ENCODE results near the gene PRPF18. TPM values are rescaled to one million over a fixed set of nuclear protein-coding genes. Genes with fewer than 3 reads are reported as not detected.

Gene PRPF18
- total RNA-seq, 5 donors from 2014 or later (not counting 1 experiment from before 2014, with no cell fraction given): 24.5 to 28.0 (median 25.9) TPM

- DNase-seq (no peak), ATAC-seq (replicated peaks in 1 of 4) (no peak)
- Mint-ChIP-seq H3K27ac (no peak overlapping the region), H3K36me3 (peaks cover 22% of the 10 kb centered on the region), H3K4me3 (no peak overlapping the region), H3K4me1 (no peaks in the 10 kb centered on the region), H3K27me3 (no peaks in the 10 kb centered on the region), H3K9me3 (no peaks in the 10 kb centered on the region)
- Histone ChIP-seq H3K9me3 (no peaks in the 10 kb centered on the region), H3K4me1 (ENCODE audit: control insufficient read depth in 1 of 2, extremely low read depth in 1 of 2, insufficient read depth in 2 of 2, low read length in 2 of 2) (no peaks in the 10 kb centered on the region), H3K27me3 (replicated peaks in 1 of 2; ENCODE audit: control insufficient read depth in 2 of 2, extremely low read depth in 1 of 2, insufficient read depth in 2 of 2, low read length in 1 of 2) (no peaks in the 10 kb centered on the region), H3K4me3 (ENCODE audit: control insufficient read depth in 1 of 2, extremely low read depth in 1 of 2, low read length in 1 of 2) (no peak overlapping the region), H3K36me3 (ENCODE audit: control insufficient read depth in 2 of 2, extremely low read depth in 1 of 2, insufficient read depth in 1 of 2, low read length in 1 of 2) (no peaks in the 10 kb centered on the region), H3K27ac (ENCODE audit: low read length) (no peak overlapping the region)
- 89% methylated on average over 7 of the region's 10 CpGs for WGBS (ENCODE audit: insufficient coverage)
- POLR2A ChIA-PET: no interaction called here
- CTCF ChIA-PET: no interaction called here
Observed at GRCh38 chr10:13671904-13672303, 85.1 kb downstream of the PRPF18 start.

GRCh38 chr10:13672548-13672947 lies 85.8 kb downstream of the PRPF18 start:
- no peaks in the 10 kb centered on the region for H3K27me3 ChIP-seq (replicated peaks in 1 of 2; ENCODE audit: control insufficient read depth in 2 of 2, extremely low read depth in 1 of 2, insufficient read depth in 2 of 2, low read length in 1 of 2)
- Mint-ChIP-seq H3K9me3 (no peaks in the 10 kb centered on the region), H3K27me3 (peaks cover 0 to 4% of the 10 kb centered on the region in 2 donors), H3K27ac (no peak overlapping the region), H3K4me1 (no peaks in the 10 kb centered on the region), H3K4me3 (no peak overlapping the region), H3K36me3 (peaks cover 19% of the 10 kb centered on the region)
- no peak for ATAC-seq (replicated peaks in 1 of 4)
- no peaks in the 10 kb centered on the region for H3K36me3 ChIP-seq (ENCODE audit: control insufficient read depth in 2 of 2, extremely low read depth in 1 of 2, insufficient read depth in 1 of 2, low read length in 1 of 2)
- H3K4me1 ChIP-seq (ENCODE audit: control insufficient read depth in 1 of 2, extremely low read depth in 1 of 2, insufficient read depth in 2 of 2, low read length in 2 of 2): no peaks in the 10 kb centered on the region
- ChIA-PET CTCF (no interaction called here), POLR2A (no interaction called here)
- 83% methylated on average over 4 of the region's 7 CpGs for WGBS (ENCODE audit: insufficient coverage)
- no peaks in the 10 kb centered on the region for H3K9me3 ChIP-seq
- H3K27ac ChIP-seq (ENCODE audit: low read length): no peak overlapping the region
- DNase-seq: no peak
- H3K4me3 ChIP-seq (ENCODE audit: control insufficient read depth in 1 of 2, extremely low read depth in 1 of 2, low read length in 1 of 2): no peak overlapping the region

- no peak overlapping the region for H3K27ac Mint-ChIP-seq
- H3K27me3 Mint-ChIP-seq: peaks cover 0 to 4% of the 10 kb centered on the region in 2 donors
- no peak for ATAC-seq (replicated peaks in 1 of 4)
- Histone ChIP-seq H3K4me3 (ENCODE audit: control insufficient read depth in 1 of 2, extremely low read depth in 1 of 2, low read length in 1 of 2) (no peak overlapping the region), H3K4me1 (ENCODE audit: control insufficient read depth in 1 of 2, extremely low read depth in 1 of 2, insufficient read depth in 2 of 2, low read length in 2 of 2) (no peaks in the 10 kb centered on the region), H3K36me3 (ENCODE audit: control insufficient read depth in 2 of 2, extremely low read depth in 1 of 2, insufficient read depth in 1 of 2, low read length in 1 of 2) (no peaks in the 10 kb centered on the region), H3K9me3 (no peaks in the 10 kb centered on the region), H3K27me3 (replicated peaks in 1 of 2; ENCODE audit: control insufficient read depth in 2 of 2, extremely low read depth in 1 of 2, insufficient read depth in 2 of 2, low read length in 1 of 2) (peaks cover 0 to 2% of the 10 kb centered on the region in 2 experiments), H3K27ac (ENCODE audit: low read length) (no peak overlapping the region)
- CTCF ChIA-PET: no interaction called here
- POLR2A ChIA-PET: no interaction called here
- DNase-seq: no peak
- no peak overlapping the region for H3K4me3 Mint-ChIP-seq
- peaks cover 15% of the 10 kb centered on the region for H3K36me3 Mint-ChIP-seq
- no peaks in the 10 kb centered on the region for H3K4me1 Mint-ChIP-seq
- WGBS (ENCODE audit: insufficient coverage): no CpG with 5 or more reads among the region's 8 CpGs
- H3K9me3 Mint-ChIP-seq: no peaks in the 10 kb centered on the region
Observed at GRCh38 chr10:13673156-13673555, 86.4 kb downstream of the PRPF18 start.

GRCh38 chr10:13674645-13675588 lies 88.2 kb downstream of the PRPF18 start:
- WGBS (ENCODE audit: insufficient coverage): 85% methylated on average over 12 of the region's 20 CpGs
- Mint-ChIP-seq H3K4me1 (no peaks in the 10 kb centered on the region), H3K27me3 (peaks cover 0 to 12% of the 10 kb centered on the region in 2 donors), H3K4me3 (no peak overlapping the region), H3K36me3 (peaks cover 5% of the 10 kb centered on the region), H3K9me3 (no peaks in the 10 kb centered on the region), H3K27ac (no peak overlapping the region)
- no peaks in the 10 kb centered on the region for H3K4me1 ChIP-seq (ENCODE audit: control insufficient read depth in 1 of 2, extremely low read depth in 1 of 2, insufficient read depth in 2 of 2, low read length in 2 of 2)
- ChIA-PET POLR2A (no interaction called here), CTCF (interaction anchor here in 1 of 2 donors (0.8 kb wide), 1 partner anchor 12 kb away, joined by 3 read pairs; no protein-coding TSS in a partner anchor)
- H3K27me3 ChIP-seq (replicated peaks in 1 of 2; ENCODE audit: control insufficient read depth in 2 of 2, extremely low read depth in 1 of 2, insufficient read depth in 2 of 2, low read length in 1 of 2): peaks cover 0 to 10% of the 10 kb centered on the region in 2 experiments
- DNase-seq (no peak), ATAC-seq (replicated peaks in 1 of 4) (no peak)
- no peaks in the 10 kb centered on the region for H3K9me3 ChIP-seq
- H3K36me3 ChIP-seq (ENCODE audit: control insufficient read depth in 2 of 2, extremely low read depth in 1 of 2, insufficient read depth in 1 of 2, low read length in 1 of 2): no peaks in the 10 kb centered on the region
- no peak overlapping the region for H3K27ac ChIP-seq (ENCODE audit: low read length)
- no peak overlapping the region for H3K4me3 ChIP-seq (ENCODE audit: control insufficient read depth in 1 of 2, extremely low read depth in 1 of 2, low read length in 1 of 2)

- Histone ChIP-seq H3K36me3 (ENCODE audit: control insufficient read depth in 2 of 2, extremely low read depth in 1 of 2, insufficient read depth in 1 of 2, low read length in 1 of 2) (no peaks in the 10 kb centered on the region), H3K27ac (ENCODE audit: low read length) (no peak overlapping the region), H3K9me3 (no peaks in the 10 kb centered on the region), H3K4me1 (ENCODE audit: control insufficient read depth in 1 of 2, extremely low read depth in 1 of 2, insufficient read depth in 2 of 2, low read length in 2 of 2) (no peaks in the 10 kb centered on the region), H3K4me3 (ENCODE audit: control insufficient read depth in 1 of 2, extremely low read depth in 1 of 2, low read length in 1 of 2) (no peak overlapping the region), H3K27me3 (replicated peaks in 1 of 2; ENCODE audit: control insufficient read depth in 2 of 2, extremely low read depth in 1 of 2, insufficient read depth in 2 of 2, low read length in 1 of 2) (peaks cover 0 to 20% of the 10 kb centered on the region in 2 experiments)
- POLR2A ChIA-PET: no interaction called here
- DNase-seq (no peak), ATAC-seq (replicated peaks in 1 of 4) (no peak)
- Mint-ChIP-seq H3K36me3 (no peaks in the 10 kb centered on the region), H3K9me3 (no peaks in the 10 kb centered on the region), H3K4me1 (no peaks in the 10 kb centered on the region), H3K4me3 (no peak overlapping the region), H3K27me3 (peaks cover 6 to 16% of the 10 kb centered on the region in 2 donors), H3K27ac (no peak overlapping the region)
- 93% methylated on average over 10 of the region's 13 CpGs for WGBS (ENCODE audit: insufficient coverage)
- CTCF ChIA-PET: interaction anchor here in 1 of 2 donors (0.6 kb wide), 1 partner anchor 507 kb away, joined by 3 read pairs; no protein-coding TSS in a partner anchor
Observed at GRCh38 chr10:13678101-13678843, 91.5 kb downstream of the PRPF18 start.

All from T-cell (primary cell).